OCI-LY1 (cell line): Measurements from ENCODE around the gene RGS7.

Experiments
- H2AFZ ChIP-seq: fragments of 200-600 bp; sonication (generic), shearing (Covaris generic); 2 replicates; pipeline ENCODE4 v1.6.0; 2014; ENCODE audit warnings: antibody characterized with exemption, mild to moderate bottlenecking, low read length
- H3F3A ChIP-seq: fragments of 200-600 bp; sonication (generic), shearing (Covaris generic); 2 replicates; pipeline ENCODE4 v1.6.0; 2014; ENCODE audit warnings: mild to moderate bottlenecking, antibody characterized with exemption, low read length, moderate library complexity; ENCODE audit not compliant: insufficient read depth
- H3K27ac ChIP-seq: fragments of 200-600 bp; sonication (generic); 2 replicates; pipeline ENCODE4 v1.5.1; 2014; ENCODE audit warnings: low read length, mixed run types, mild to moderate bottlenecking, low read depth; ENCODE audit not compliant: poor library complexity, severe bottlenecking
- H3K27me3 ChIP-seq: fragments of 200-600 bp; sonication (generic); 2 replicates; pipeline ENCODE4 v1.6.0; 2014; ENCODE audit warnings: antibody characterized with exemption, mild to moderate bottlenecking, low read length, moderate library complexity; ENCODE audit not compliant: insufficient read depth
- H3K36me3 ChIP-seq: fragments of 200-600 bp; sonication (generic); 2 replicates; pipeline ENCODE4 v1.6.1; 2014; ENCODE audit warnings: mild to moderate bottlenecking, antibody characterized with exemption, low read length, moderate library complexity, mixed read lengths; ENCODE audit not compliant: insufficient read depth
- H3K4me1 ChIP-seq: fragments of 200-600 bp; sonication (generic); 2 replicates; pipeline ENCODE4 v1.5.1; 2014; ENCODE audit warnings: mild to moderate bottlenecking, low read length, moderate library complexity; ENCODE audit not compliant: insufficient read depth, severe bottlenecking
- H3K4me2 ChIP-seq: fragments of 200-600 bp; sonication (generic), shearing (Covaris generic); 2 replicates; pipeline ENCODE4 v1.6.1; 2014; ENCODE audit warnings: low read length
- H3K4me3 ChIP-seq: fragments of 200-600 bp; sonication (generic); 2 replicates; pipeline ENCODE4 v1.5.1; 2014; ENCODE audit warnings: low read length, low read depth, mild to moderate bottlenecking, mixed read lengths; ENCODE audit not compliant: poor library complexity, severe bottlenecking
- H3K79me2 ChIP-seq: fragments of 200-600 bp; shearing (Covaris generic); 2 replicates; pipeline ENCODE4 v1.6.1; 2016; ENCODE audit warnings: mixed run types, low read length, mixed read lengths; ENCODE audit not compliant: insufficient read depth
- H3K9ac ChIP-seq: fragments of 200-600 bp; sonication (generic), shearing (Covaris generic); 2 replicates; pipeline ENCODE4 v1.6.1; 2014; ENCODE audit warnings: mild to moderate bottlenecking, low read length, mixed read lengths
- H3K9me2 ChIP-seq: fragments of 200-600 bp; sonication (generic), shearing (Covaris generic); 2 replicates; pipeline ENCODE4 v1.6.1; 2014; ENCODE audit warnings: low read depth, mild to moderate bottlenecking, low read length, mixed read lengths
- H3K9me3 ChIP-seq: fragments of 200-600 bp; shearing (Covaris generic); 2 replicates; pipeline ENCODE4 v1.6.1; 2014; ENCODE audit warnings: low read length, mixed read lengths
- H4K20me1 ChIP-seq: fragments of 200-600 bp; sonication (generic), shearing (Covaris generic); 2 replicates; pipeline ENCODE4 v1.6.0; 2016; ENCODE audit warnings: mild to moderate bottlenecking, low read length; ENCODE audit not compliant: insufficient read depth
- EZH2 ChIP-seq: fragments of 200-600 bp; sonication (generic), shearing (Covaris generic); IDR thresholded peaks from 2 replicates; pipeline ENCODE4 v1.8.0; 2017; ENCODE audit warnings: borderline replicate concordance, mixed run types, mild to moderate bottlenecking, antibody characterized with exemption, low read length, moderate library complexity, mixed read lengths
- TF ChIP-seq, protein P1 (sequence below): fragments of 200-600 bp; sonication (generic), shearing (Covaris generic); IDR thresholded peaks from 2 replicates; pipeline ENCODE4 v1.5.1; 2017; ENCODE audit warnings: mild to moderate bottlenecking, antibody characterized with exemption, low read length, moderate library complexity, mixed read lengths

Gene RGS7

DNA sequence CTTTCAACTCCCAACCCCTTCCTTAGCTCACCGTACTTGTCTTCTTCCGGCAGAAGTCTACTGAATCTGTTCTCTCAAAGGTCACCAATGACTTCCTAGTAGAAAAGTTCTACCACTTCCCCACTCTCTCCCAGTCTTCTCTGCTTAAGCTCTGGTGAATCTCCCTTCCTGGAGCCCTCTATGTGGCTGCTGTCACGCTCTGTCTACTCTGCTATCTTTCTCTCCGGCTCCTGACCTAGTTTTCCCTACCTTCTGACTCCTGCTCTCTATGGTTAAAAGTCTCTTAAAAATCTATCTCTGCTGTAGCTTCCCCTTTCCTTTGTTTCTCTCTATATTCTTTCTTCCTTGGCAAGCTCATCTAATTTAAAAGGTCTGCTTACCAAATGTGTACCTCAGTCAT lies 394.9 kb downstream of the RGS7 start:
- TF ChIP-seq, protein P1, sequence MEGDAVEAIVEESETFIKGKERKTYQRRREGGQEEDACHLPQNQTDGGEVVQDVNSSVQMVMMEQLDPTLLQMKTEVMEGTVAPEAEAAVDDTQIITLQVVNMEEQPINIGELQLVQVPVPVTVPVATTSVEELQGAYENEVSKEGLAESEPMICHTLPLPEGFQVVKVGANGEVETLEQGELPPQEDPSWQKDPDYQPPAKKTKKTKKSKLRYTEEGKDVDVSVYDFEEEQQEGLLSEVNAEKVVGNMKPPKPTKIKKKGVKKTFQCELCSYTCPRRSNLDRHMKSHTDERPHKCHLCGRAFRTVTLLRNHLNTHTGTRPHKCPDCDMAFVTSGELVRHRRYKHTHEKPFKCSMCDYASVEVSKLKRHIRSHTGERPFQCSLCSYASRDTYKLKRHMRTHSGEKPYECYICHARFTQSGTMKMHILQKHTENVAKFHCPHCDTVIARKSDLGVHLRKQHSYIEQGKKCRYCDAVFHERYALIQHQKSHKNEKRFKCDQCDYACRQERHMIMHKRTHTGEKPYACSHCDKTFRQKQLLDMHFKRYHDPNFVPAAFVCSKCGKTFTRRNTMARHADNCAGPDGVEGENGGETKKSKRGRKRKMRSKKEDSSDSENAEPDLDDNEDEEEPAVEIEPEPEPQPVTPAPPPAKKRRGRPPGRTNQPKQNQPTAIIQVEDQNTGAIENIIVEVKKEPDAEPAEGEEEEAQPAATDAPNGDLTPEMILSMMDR = no peak
- TF ChIP-seq EZH2 = no peak
- Histone ChIP-seq H3K9me2 (no peaks in the 10 kb centered on the region), H3K9me3 (no peaks in the 10 kb centered on the region), H3K4me3 (no peak overlapping the region), H3K27me3 (0 out of 2 replicates have a peak, but pooled peaks cover 3% of the 10 kb centered on the region), H3K36me3 (no peaks in the 10 kb centered on the region), H4K20me1 (no peaks in the 10 kb centered on the region), H3K4me1 (no peaks in the 10 kb centered on the region), H3K9ac (no peak overlapping the region), H2AFZ (no peak overlapping the region), H3F3A (no peaks in the 10 kb centered on the region), H3K27ac (no peak overlapping the region), H3K79me2 (no peaks in the 10 kb centered on the region), H3K4me2 (no peak overlapping the region)

DNA sequence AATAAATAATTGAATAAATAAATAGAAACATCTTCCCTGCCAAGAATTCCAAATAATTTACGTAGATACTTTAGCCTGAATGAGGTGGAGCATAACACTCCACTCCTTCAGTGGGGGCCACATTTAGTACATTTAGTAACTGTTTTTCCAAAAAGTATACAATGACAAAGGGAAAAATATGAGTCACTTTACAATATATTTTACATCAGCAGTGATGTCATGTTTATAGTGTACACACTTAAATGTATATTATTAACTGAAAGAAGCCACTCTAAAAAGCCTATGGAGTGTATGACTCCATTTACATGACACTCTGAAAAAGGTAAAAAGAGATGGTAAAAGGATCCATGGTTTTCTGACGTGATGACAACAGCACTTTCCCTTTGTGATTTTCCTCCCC lies 400.6 kb downstream of the RGS7 start:
- Histone ChIP-seq H3K4me2 (no peak overlapping the region), H4K20me1 (no peaks in the 10 kb centered on the region), H3K9me3 (no peaks in the 10 kb centered on the region), H3K9ac (no peak overlapping the region), H3K27me3 (0 out of 2 replicates have a peak, but pooled peaks cover 3% of the 10 kb centered on the region), H3K4me3 (no peak overlapping the region), H3K27ac (no peak overlapping the region), H2AFZ (no peak overlapping the region), H3K9me2 (no peaks in the 10 kb centered on the region), H3K4me1 (no peaks in the 10 kb centered on the region), H3K79me2 (no peaks in the 10 kb centered on the region), H3F3A (no peaks in the 10 kb centered on the region), H3K36me3 (no peaks in the 10 kb centered on the region)
- no peak for TF ChIP-seq EZH2
- TF ChIP-seq, protein P1 = no peak

DNA sequence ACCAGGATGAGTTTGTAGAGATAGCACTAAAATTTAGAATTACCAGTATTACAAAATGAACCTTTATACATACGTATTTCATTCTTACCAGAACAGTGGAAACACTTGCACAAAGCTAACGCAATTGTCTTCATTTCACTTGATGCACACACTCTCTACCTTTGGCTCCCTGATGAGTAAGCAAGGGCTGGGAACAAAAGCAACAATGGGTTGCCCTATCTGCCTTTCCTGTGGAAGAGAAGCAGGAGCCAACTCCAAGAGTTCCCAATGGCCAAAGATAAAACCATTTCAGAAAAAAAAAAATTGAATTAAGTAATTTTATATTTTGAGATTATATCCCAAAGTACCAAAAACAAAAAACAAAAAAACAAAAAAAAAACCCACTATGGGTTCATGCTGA lies 401.0 kb downstream of the RGS7 start:
- Histone ChIP-seq H4K20me1 (no peaks in the 10 kb centered on the region), H3K79me2 (no peaks in the 10 kb centered on the region), H3K27ac (no peak overlapping the region), H3K36me3 (no peaks in the 10 kb centered on the region), H3F3A (no peaks in the 10 kb centered on the region), H2AFZ (no peak overlapping the region), H3K9me3 (no peaks in the 10 kb centered on the region), H3K4me1 (no peaks in the 10 kb centered on the region), H3K9ac (no peak overlapping the region), H3K9me2 (no peaks in the 10 kb centered on the region), H3K4me2 (no peak overlapping the region), H3K27me3 (0 out of 2 replicates have a peak, but pooled peaks cover 3% of the 10 kb centered on the region), H3K4me3 (no peak overlapping the region)
- TF ChIP-seq, protein P1 = no peak
- no peak for TF ChIP-seq EZH2
